GM18505 (cell line): ENCODE results near the gene DHRS1.
"Not testable (repeated sequence)": the region's sequence is repeated elsewhere in the genome, so short reads cannot be mapped to it uniquely, and the experiment has no call there.

Experiments
- ATAC-seq: cut with Tn5 transposase; IDR thresholded peaks from one replicate; pipeline ENCODE4 v1.9.1; 2021; ENCODE audit not compliant: unreplicated experiment
- POLR2A ChIP-seq: IDR thresholded peaks from 4 replicates; pipeline ENCODE4 v1.6.1; 2011; ENCODE audit warnings: borderline replicate concordance; ENCODE audit not compliant: insufficient read depth, insufficient read length; ENCODE audit errors: extremely low read depth

Gene DHRS1

DNA sequence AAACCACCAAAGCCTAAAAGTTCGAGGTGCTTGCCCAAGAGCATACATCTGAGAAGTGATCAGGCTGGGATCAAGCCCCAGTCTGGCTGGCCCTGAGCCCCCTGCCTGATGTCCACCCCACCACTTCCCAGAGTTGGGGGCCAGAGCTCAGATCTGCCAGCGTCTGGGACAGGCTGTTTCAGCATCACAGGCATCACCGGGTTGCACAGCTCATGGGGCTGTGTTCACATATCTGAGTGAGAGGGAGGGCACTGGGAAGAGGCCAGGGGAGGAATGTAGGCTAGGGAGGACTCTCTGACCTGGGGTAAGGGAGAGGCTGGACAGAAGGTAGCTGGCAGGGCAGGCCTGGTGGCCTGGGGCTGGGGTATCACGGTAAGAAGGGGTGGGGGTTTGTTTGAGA, 42.6 kb downstream of the DHRS1 start:
- TF ChIP-seq POLR2A = no peak
- ATAC-seq = no peak

GRCh38 chr14:24255931-24256711, 43.5 kb downstream of the DHRS1 start:
- TF ChIP-seq POLR2A = no peak
- ATAC-seq = no peak

- no peak for ATAC-seq
- no peak for TF ChIP-seq POLR2A
These were observed 44.1 kb downstream of the DHRS1 start for GRCh38 chr14:24255438-24255837.

DNA sequence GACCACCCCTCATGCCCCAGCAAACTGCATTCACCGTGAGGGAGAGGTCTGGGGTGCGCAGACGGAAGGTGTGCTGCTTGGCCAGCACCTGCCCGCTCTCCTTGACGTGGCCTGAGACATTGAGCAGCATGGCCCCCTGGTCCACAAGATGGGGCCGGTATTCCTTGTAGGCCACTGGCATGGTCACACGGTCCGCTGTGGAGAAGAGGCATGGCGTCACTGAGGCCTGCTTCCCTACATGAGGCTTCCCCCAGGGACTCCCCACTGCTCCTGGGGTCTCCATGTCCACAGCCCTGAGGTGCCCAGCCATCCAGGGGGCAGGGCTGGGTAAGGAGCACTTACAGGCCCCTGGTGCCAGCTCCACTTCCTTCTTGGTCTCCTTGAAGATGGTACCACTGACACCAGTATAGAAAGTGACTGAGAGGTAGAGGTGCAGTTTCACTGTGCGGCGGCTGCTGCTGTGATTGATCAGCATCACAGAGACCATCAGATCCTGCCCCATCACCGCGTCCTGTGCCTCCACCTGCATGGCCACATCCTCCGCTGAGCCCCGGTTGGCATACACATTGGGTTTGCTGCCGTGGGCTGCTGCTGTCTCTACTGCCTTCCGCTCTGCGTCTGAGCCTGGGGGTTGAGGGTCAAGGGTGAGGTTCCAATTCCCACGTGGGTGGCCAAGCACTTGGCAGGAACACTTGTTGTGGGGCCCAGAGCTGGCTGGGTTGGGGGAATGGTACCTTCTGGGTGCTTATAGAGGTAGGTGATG, 44.8 kb downstream of the DHRS1 start:
- TF ChIP-seq POLR2A = no peak
- no peak for ATAC-seq

DNA sequence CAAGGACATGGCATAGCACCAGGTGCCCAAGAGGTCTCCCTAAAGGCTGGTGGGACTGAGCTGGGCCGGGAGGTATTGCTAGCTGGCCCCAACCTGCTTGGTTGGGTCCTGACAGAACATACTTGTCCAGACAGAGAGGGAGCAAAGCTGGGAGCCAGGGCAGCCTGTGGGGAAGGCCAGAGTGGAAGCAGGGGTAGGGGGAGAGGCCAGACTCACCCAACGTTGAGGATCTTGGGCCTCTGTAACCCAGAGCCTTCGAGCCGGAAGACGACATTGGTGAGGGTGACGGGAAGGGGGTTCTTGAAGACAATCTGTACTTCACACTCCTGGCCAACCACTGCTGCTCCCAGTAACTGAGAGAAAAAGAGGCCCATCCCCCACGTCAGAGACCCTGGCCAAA, 45.6 kb downstream of the DHRS1 start:
- ATAC-seq = no peak
- TF ChIP-seq POLR2A = no peak

GRCh38 chr14:24252289-24253124, 47.1 kb downstream of the DHRS1 start:
- TF ChIP-seq POLR2A = no peak
- no peak for ATAC-seq

DNA sequence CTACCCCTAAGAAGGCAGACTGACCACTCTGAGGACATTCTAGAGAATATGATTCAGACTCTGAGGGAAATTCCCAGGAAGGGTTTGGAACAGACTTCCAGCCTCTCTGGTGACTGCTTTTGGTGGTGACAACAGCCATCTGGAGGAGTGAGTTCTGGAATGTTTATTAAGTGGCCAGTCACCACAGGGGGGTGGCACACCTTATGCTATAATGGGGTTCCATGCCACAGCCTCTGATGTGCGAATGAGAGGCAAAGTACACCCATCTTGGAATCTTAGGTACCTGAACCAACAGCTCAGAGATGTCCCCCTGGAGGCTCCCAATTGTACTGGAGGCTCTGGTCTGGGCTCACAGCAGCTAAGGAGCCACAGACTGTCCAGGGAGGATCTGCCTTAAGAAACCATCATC, 47.7 kb downstream of the DHRS1 start:
- TF ChIP-seq POLR2A = no peak
- no peak for ATAC-seq

DNA sequence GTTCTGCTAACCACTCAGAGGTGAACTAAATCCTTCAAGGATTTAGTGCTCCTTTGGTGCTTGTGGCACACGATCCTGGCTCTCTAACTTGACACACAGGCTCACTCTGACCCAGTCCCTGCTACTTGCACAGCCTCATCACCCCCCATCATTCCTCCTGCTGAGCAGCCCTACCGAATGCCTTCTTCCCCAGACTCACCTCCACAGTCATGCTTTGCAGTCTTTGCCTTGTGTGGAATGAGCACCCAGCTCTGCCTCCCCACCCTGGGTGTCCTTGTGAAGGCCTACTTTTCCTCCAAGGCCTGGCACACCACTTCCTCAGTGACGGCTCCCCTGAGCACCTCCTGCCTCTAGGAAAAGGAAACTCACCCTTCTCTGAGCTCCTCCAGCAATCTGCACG, 49.2 kb downstream of the DHRS1 start:
- ATAC-seq = no peak
- no peak for TF ChIP-seq POLR2A

- no peak for ATAC-seq
These were observed 50.2 kb downstream of the DHRS1 start for GRCh38 chr14:24249230-24250021.

GRCh38 chr14:24247422-24247821, 52.2 kb downstream of the DHRS1 start:
- no peak for TF ChIP-seq POLR2A
- no peak for ATAC-seq

More at GRCh38 chr14:24249230-24250021, 50.2 kb downstream of the DHRS1 start:
- TF ChIP-seq POLR2A = no peak

DNA sequence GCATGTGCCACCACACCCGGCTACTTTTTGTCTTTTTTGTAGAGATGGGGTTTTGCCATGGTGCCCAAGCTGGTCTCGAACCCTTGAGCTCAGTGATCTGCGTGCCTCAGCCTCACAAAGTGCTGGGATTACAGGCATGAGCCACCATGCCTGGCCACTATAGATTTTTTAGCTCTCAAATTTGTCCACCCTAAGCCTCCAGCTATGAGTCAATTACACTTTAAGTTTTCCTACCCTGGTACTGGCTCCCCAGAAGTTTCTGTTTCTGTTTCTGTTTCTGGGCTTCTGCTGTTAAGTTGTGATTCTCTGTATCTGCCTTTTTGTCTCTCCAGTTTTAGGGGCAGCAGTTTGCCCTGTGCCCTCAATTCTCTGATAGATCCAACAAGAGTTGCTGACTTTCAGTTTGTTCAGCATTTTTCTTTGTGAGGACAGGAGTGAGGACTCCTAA, 52.8 kb downstream of the DHRS1 start:
- peak; percentile 27 for TF ChIP-seq POLR2A

GRCh38 chr14:24245350-24245749, 54.2 kb downstream of the DHRS1 start:
- ATAC-seq = not testable (repeated sequence)

More for the DNA sequence above, 52.8 kb downstream of the DHRS1 start:
- ATAC-seq = no peak
